22Rv1 (cell line): Measurements from ENCODE around the gene NKG7.

Experiments used
- CTCF ChIP-seq: fragments of 450-650 bp; IDR thresholded peaks from 2 replicates; pipeline ENCODE4 v1.5.1; 2017; ENCODE audit warnings: mild to moderate bottlenecking
- ZFX ChIP-seq: fragments of 450-650 bp; IDR thresholded peaks from 2 replicates; pipeline ENCODE4 v1.6.1; 2017; ENCODE audit warnings: antibody characterized with exemption, borderline replicate concordance

DNA sequence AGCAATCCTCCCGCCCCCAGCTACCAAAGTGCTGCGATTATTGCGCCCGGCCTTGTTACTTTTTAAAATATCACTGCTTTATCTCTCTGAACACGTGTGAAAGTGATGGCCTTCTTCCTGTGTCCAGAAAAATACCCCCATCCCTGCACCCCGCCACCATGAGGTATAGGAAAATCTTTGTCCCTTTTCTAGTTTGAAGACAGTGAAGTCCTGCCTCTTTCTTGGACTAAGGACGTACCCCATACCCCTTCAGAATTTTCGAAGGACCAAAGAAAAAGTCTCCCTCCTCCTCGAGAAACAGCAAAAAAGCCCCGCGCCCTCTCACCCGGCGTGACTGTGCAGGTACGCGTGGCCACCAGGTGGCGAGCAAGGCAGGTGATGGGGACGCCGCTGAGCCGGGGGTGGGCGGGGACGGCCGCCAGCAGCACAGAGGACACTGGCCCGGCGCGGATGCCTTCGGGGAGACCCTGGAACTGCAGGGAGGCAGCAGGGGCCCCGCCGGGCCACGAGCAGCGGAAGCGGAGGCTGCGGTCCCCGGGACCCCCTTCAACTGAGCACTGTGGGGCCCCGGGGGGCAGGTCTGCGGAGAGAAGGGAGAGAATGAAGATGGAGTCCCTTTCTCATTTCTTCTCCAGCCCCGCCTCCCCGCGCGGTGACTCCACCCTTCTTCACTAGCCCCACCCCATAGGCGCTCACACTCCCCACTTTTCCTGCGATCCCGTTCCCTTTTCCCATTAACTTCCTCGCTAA lies 33.7 kb downstream of the NKG7 start:
- peak; percentile 96 for TF ChIP-seq CTCF
- no peak for TF ChIP-seq ZFX
